ENCODE data around the gene BEAN1.

Gene BEAN1

GRCh38 chr16:66524601-66525164 is 97.6 kb downstream of the BEAN1 start:
- no peak for DNase-seq

DNA sequence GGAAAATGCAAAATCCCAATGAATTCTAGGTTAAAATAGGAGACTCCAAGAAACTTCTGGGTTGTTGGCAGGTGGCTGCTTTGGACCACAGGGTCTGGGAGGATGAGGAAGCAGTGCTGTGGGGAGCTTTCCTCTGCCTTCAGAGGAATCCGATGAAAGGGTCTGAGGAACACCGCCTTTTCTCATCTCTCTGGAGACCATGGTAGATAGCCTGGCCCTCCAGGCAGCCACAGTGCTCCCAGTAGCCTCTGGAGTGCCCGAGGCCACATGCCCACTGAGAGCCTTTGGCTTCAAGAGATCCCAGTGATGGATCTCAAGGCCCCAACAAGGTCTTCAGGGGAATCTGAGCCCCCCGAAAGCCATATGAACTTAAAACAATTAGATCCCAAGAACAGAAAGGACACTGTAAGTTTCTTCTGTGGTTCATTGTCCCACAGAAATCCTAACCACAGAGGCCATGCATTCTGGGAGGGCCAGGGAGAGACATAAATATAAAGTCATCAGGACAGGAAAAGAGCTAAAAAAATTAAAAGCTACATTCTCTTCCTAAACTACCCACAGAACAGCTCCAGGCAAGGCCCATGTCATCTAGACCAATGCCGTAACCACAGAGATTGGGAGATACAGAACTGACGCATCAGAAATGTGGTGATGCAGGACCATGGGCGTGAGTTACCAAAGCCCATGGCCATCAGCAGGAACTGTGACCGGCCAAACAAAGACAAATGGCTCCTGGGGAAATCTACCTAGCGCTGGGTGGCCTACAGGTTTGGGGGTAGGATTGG is 98.5 kb downstream of the BEAN1 start:
- DNase-seq: no peak

- DNase-seq: no peak
Measured at GRCh38 chr16:66528294-66528693, 101.2 kb downstream of the BEAN1 start.

GRCh38 chr16:66529475-66529874 is 102.4 kb downstream of the BEAN1 start:
- DNase-seq: no peak
